Right forelimb (tissue), 1 donor: Measurements from ENCODE around the gene TMEM141.
A peak's percentile ranks its signal among the peaks of the same experiment; 100 is the strongest.
"Not testable (repeated sequence)": the region's sequence is repeated elsewhere in the genome, so short reads cannot be mapped to it uniquely, and the experiment has no call there.

ENCODE experiments used
- DNase-seq: peaks from one replicate; pipeline ENCODE4 v3.0.0-alpha.2; 2018

The TMEM141 gene

GRCh38 chr9:136796238-136796774 is 5.2 kb downstream of the TMEM141 start, which contains the start of gene CCDC183:
Gene CCDC183 (plus strand): TSS chr9:136796338. CDS start chr9:136796398, 60 bp downstream.
- DNase-seq: no peak

GRCh38 chr9:136796775-136797347 is 5.7 kb downstream of the TMEM141 start:
- DNase-seq: not testable (repeated sequence)

GRCh38 chr9:136798708-136799078 is 7.5 kb downstream of the TMEM141 start:
- no peak for DNase-seq

GRCh38 chr9:136799079-136799853 is 8.1 kb downstream of the TMEM141 start:
- DNase-seq: no peak

- DNase-seq: peak; percentile 67
These were observed 8.9 kb downstream of the TMEM141 start for GRCh38 chr9:136799854-136800657.

GRCh38 chr9:136802321-136802720 is 11.2 kb downstream of the TMEM141 start:
- DNase-seq: no peak

- DNase-seq: not testable (repeated sequence)
These were observed 11.9 kb downstream of the TMEM141 start for GRCh38 chr9:136803009-136803550.

- no peak for DNase-seq
These were observed 12.7 kb downstream of the TMEM141 start for GRCh38 chr9:136803551-136804508.

- DNase-seq: no peak
These were observed 13.5 kb downstream of the TMEM141 start for GRCh38 chr9:136804509-136805206.

- DNase-seq: no peak
These were observed 14.1 kb downstream of the TMEM141 start for GRCh38 chr9:136805207-136805740.

- DNase-seq: no peak
These were observed 14.9 kb downstream of the TMEM141 start for GRCh38 chr9:136806067-136806466.

- no peak for DNase-seq
These were observed 15.6 kb downstream of the TMEM141 start for GRCh38 chr9:136806631-136807201.

- peak; percentile 91 for DNase-seq
These were observed 16.3 kb downstream of the TMEM141 start, which contains the start of gene RABL6 for GRCh38 chr9:136807281-136808074. Gene RABL6 (plus strand): TSS chr9:136807948. CDS start chr9:136808197, 249 bp downstream.

GRCh38 chr9:136808075-136808805 is 17.1 kb downstream of the TMEM141 start:
- peak; percentile 63 for DNase-seq

- no peak for DNase-seq
These were observed 17.6 kb downstream of the TMEM141 start for GRCh38 chr9:136808806-136809158.

- no peak for DNase-seq
These were observed 23.7 kb downstream of the TMEM141 start for GRCh38 chr9:136814725-136815421.

- no peak for DNase-seq
These were observed 24.3 kb downstream of the TMEM141 start for GRCh38 chr9:136815422-136815782.
